Stimulated activated CD4-positive, alpha-beta T cell treated with anti-CD3 and anti-CD28 coated beads, Interleukin-4, amount 100 ng/mL, for 24 hours (primary cell): Measurements from ENCODE around the gene PGA5.
A peak's percentile ranks its signal among the peaks of the same experiment; 100 is the strongest.

ENCODE experiments used
- DNase-seq: peaks from one replicate; pipeline ENCODE4 v3.0.0-alpha.2; 2020

PGA5 gene

GRCh38 chr11:61270354-61271076 is 29.5 kb downstream of the PGA5 start:
- DNase-seq = no peak

DNA sequence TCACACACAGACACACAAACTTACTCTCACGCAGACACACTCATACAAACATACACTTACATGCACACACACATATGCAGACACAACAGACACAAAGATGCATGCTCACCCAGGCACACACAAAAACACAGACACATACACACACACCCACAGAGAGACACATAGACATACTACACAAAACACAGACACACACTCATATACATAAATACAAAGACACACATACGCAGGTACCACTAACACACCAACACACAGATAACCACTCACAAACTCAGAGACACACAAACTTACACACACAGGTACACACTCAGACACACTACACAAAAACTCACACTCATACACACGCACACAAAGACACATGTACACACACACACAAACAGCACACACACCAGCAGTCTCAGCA is 31.8 kb downstream of the PGA5 start:
- no peak for DNase-seq

GRCh38 chr11:61273178-61274078 is 32.5 kb downstream of the PGA5 start:
- DNase-seq = no peak

DNA sequence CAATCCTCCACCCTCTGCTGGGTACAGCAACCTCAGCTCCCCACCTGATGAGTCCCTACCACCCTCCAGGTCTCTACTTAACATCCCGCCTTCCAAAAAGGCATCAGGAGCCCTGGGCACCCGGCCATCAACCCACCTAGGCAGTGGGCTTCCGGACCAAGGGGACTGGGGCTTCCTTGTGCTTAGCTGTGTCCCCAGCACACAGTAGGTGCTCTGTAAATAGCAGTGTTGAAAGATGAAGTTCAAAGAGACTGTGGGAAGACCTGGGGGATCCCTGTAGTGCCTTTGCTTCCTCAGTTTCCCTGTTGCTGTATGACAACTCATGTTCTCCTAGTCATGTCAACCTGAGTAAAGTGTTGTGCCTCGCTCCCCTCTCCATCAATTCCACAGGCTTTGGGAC is 33.1 kb downstream of the PGA5 start:
- DNase-seq = no peak

- DNase-seq = no peak
Observed at GRCh38 chr11:61275191-61275590, 34.2 kb downstream of the PGA5 start.

DNA sequence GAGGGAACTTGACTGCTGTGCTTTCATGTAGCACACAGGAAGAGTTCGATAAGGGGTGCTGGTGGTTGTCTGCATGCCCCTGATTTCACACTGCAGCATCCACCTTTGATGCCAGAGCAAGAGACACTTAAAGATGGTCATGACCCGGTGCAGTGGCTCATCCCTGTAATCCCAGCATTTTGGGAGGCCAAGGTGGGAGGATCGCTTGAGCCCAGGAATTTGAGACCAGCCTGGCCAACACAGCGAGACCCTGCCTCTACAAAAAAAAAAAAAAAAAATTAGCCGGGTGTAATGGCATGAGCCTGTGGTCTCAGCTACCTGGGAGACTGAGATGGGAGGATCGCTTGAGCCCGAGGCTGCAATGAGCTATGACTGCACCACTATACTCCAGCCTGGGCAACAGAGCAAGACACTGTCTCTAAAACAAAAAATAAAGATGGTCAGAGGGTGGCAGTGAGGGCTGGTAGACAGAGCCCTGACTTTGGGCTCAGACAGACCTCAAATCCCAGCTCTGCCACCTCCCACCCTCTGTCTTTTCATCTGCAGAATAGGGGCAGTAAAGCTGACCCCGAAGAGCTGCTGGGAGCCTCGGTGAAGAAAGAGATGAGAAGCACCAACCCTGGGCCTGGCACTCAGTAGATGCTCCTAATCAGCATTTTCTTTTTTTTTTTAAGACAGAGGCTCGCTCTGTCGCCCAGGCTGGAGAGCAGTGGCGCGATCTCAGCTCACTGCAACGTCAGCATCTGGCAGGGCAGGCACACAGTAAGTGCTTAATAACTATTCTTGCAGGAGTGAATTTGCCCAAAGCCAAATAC is 36.4 kb downstream of the PGA5 start:
- no peak for DNase-seq

DNA sequence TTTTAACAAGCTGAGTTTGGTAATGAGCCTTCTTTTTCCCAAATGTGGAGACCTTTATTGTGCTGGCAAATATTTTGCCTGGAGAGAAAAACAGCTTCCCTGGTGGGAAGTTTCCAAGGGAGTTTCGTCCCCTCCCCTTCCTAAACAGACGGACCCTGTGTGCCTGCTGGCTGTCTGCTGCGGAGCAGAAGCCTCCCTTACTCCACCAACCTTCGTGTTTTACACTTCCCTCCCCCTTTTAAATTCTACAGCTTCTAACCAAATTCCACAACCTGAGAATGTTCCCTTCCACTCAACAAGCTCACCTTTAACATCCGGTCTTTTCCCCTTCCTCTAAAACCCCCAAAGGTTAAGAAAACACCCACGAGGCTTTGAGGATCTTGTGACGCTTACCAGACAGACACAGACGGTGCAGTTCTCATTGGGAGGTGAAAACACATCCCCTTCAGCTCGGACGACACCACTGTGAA is 37.1 kb downstream of the PGA5 start:
- no peak for DNase-seq

DNA sequence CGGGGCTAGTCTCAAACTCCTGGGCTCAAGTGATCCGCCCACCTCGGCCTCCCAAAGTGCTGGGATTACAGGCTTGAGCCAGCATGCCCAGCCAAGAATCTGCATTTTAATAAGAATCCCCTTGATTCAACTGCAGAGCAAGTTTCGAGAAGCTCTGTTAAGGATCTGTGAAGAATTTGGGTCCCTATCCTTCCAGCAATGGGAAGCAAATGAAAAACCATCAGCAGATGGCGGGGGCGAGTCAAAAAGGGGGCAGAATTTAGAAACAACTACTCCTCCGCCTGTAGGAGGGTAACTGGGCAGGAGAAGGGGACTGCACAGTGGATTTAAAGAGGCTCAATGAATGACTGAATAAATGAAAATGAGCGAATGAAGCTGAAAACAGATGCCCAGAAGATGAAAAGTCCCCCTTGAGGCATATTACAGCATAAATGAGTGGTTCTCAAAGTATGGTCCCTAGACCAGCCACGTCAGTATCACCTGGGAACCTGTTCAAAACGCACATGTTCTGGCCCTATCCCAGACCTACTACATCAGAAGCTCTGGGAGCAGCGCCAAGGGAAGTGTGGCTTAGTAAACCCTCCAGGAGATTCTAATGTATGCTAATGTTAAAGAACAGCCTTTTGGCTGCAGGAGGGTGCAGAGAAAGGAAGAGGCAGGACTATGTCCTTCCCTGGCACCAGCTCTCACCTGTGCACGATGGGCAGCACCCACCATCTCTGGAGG is 39.1 kb downstream of the PGA5 start:
- no peak for DNase-seq

- DNase-seq = no peak
Observed at GRCh38 chr11:61280883-61281580, 40.1 kb downstream of the PGA5 start.

DNA sequence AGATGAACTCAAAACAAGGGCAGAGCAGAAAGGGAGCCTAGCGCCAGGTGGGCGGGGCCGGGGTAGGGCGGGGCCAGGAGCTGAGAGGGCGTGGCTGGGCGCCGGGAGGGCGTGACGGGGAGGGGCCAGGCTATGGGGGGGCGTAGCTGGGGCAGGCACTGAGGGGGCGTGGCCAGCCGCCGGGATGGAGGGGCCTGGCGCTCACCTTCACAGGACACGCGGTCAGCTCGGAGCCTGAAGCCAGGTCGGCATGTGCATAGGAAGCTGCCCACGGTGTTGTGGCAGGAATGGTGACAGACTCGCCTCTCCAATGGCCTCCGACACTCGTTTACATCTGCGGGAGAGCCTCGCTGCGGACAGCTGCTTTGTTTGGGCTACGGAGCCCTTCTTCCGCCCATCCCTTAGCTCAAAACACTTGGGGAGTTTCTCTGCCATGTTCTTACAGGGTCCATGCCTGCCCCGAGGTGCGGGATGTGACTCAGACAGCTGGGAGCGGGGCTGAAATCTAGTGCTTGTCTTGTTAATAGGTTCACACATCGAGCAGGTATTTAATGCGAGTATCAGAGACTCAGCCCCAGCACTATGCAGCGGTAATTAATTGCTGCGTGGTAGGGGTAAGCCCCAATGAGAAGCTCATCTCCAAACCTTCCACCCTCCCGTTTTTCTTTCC is 40.7 kb downstream of the PGA5 start:
- DNase-seq = peak; percentile 9

GRCh38 chr11:61283613-61284012 is 42.6 kb downstream of the PGA5 start:
- DNase-seq = no peak

GRCh38 chr11:61287338-61287977 is 46.5 kb downstream of the PGA5 start:
- DNase-seq = no peak

DNA sequence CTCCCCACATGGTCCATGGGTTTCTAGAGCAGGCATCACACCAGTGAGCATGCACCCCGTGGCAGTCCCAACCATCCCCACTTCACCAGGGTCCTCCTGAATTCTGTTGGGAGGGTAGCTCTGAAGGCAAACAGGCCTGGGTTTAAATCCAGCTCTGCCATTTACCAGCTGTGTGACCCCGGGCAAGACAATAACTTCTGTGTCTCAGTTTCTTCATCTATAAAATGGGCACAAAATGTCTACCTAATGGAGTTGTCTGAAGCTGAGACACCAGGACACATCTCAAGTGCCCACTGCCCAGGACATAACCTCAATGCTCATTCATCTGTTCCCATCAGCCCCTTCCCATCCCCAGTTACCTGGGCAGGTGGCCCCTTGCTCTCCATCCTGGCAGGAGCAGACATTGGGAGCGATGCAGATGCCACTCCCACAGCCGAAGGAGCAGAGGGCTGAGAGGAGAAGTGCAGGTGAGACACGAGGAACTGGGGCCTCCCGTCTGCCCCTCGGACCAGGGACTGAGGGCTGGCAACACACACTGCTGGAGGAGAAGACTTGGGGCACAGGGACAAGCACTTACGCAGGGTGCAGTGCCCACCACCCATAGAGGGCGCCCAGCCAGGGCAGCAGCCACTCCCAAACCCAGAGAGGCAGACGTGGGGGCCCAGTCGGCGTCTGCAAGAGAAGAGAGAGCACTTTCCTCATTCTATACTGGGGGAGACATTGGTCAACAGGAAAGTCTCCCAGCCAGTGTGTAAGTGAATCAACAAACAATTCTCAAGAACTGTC is 50.1 kb downstream of the PGA5 start:
- DNase-seq = no peak

- no peak for DNase-seq
Observed at GRCh38 chr11:61292356-61292755, 51.4 kb downstream of the PGA5 start.

- peak; percentile 44 for DNase-seq
Observed at GRCh38 chr11:61293867-61294716, 53.1 kb downstream of the PGA5 start.

- peak; percentile 70 for DNase-seq
Observed at GRCh38 chr11:61294717-61295595, 54.0 kb downstream of the PGA5 start, which contains the start of gene VWCE. Gene VWCE (minus strand): TSS chr11:61295316. CDS start chr11:61295037, 279 bp downstream.

DNA sequence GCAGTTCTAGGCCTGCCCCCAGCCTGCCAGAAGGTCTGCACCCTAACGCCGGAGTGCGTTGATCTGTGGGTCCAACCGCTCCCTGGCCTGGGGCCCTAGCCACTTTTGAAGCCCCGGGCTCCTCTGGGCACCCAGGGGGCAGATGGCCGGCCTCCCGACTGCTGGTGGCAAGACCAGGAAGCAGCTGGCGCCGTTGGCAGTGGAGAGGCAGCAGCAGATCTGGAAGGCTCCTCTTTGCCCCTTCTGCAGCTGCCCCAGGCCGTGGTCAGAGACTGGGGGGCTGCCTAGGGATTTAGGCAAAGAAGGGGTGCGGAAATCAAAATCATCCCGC is 54.6 kb downstream of the PGA5 start:
- no peak for DNase-seq

DNA sequence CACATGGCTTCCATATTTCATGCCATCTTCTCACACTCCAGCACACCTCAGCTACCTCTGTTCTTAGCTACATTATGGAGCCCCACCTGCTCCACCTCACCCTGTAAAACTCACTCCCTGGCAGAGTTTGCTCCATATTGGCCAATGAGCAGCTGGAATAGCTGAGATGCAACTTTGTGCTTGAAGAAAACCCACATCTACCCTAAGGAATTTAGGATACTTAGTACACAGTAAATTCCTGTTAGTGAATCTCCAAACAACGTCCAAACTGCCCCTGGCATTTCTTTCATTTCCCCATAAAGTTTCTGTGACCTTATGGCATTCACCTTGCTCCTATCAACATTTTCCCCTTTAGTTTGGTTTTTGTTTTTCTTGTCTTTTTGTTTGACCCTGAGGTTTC is 56.4 kb downstream of the PGA5 start:
- no peak for DNase-seq
